Type B pancreatic cell (in vitro differentiated cells): ENCODE measurements around the gene SH2D4B. TPM values are rescaled to one million over a fixed set of nuclear protein-coding genes. Genes with fewer than 3 reads are reported as not detected.

Experiments
- DNase-seq: peaks from one replicate; pipeline ENCODE4 v3.0.0; 2021; ENCODE audit warnings: mixed read lengths; ENCODE audit not compliant: unreplicated experiment; ENCODE audit errors: extremely low spot score
- H3K27ac Mint-ChIP-seq: 2 replicates; pipeline ENCODE4 v1.8.0; 2021; ENCODE audit warnings: mild to moderate bottlenecking, mixed read lengths
- H3K27me3 Mint-ChIP-seq: 2 replicates; pipeline ENCODE4 v1.8.0; 2021; ENCODE audit warnings: mixed read lengths
- H3K36me3 Mint-ChIP-seq: 2 replicates; pipeline ENCODE4 v1.8.0; 2021; ENCODE audit warnings: mixed read lengths
- H3K4me1 Mint-ChIP-seq: one replicate; pipeline ENCODE4 v1.8.0; 2021; ENCODE audit warnings: mixed read lengths; ENCODE audit not compliant: unreplicated experiment
- H3K4me3 Mint-ChIP-seq: 2 replicates; pipeline ENCODE4 v1.8.0; 2021; ENCODE audit warnings: mild to moderate bottlenecking, mixed read lengths
- H3K9me3 Mint-ChIP-seq: 2 replicates; pipeline ENCODE4 v1.8.0; 2021; ENCODE audit warnings: mixed read lengths
- total RNA-seq: library from RNA; stranded (reverse); gene quantifications from 2 replicates; pipeline ENCODE4 v1.2.1, GENCODE V29; 2021; ENCODE audit warnings: low replicate concordance
- TF ChIP-seq, protein P1 (sequence below): fragments of 200-600 bp; sonication (generic); conservative IDR thresholded peaks from 2 replicates; pipeline ENCODE4 v1.5.0; 2021; ENCODE audit warnings: antibody characterized with exemption, mild to moderate bottlenecking

The SH2D4B gene
- total RNA-seq, 1 donor from 2014 or later, result 0.10 TPM

DNA sequence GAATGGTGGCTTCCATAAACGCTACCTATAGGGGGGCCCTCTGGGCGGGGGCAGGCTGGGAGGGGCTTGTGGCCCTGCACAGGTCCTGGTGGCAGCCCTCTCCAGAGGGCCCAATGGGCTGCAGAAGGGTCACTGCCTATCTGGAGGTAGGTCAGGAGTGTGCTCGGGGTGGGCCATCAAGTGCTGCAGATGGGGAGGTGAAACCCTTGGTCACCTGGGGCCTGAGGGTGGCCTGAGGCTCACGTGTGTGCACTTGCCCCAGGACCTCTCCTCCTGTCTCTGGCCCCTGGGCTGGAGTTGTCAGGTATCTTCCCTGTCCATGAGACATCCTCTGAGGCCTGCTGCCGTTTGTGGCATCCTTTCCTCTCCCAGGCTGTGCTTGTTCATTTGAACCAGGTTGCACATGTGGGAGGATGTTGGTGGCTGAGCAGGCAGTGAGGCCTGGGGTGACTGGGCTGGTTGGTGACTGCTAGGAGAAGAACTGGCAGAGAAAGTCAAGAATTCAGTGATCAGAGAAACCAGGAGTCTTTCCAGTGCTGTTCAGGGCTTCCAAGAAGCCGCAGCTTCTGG lies 21.1 kb upstream of the SH2D4B start:
- TF ChIP-seq, protein P1, sequence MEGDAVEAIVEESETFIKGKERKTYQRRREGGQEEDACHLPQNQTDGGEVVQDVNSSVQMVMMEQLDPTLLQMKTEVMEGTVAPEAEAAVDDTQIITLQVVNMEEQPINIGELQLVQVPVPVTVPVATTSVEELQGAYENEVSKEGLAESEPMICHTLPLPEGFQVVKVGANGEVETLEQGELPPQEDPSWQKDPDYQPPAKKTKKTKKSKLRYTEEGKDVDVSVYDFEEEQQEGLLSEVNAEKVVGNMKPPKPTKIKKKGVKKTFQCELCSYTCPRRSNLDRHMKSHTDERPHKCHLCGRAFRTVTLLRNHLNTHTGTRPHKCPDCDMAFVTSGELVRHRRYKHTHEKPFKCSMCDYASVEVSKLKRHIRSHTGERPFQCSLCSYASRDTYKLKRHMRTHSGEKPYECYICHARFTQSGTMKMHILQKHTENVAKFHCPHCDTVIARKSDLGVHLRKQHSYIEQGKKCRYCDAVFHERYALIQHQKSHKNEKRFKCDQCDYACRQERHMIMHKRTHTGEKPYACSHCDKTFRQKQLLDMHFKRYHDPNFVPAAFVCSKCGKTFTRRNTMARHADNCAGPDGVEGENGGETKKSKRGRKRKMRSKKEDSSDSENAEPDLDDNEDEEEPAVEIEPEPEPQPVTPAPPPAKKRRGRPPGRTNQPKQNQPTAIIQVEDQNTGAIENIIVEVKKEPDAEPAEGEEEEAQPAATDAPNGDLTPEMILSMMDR, result no peak
- no peaks in the 10 kb centered on the region for H3K27me3 Mint-ChIP-seq
- DNase-seq, result no peak
- no peak overlapping the region for H3K27ac Mint-ChIP-seq
- peaks cover 31% of the 10 kb centered on the region for H3K36me3 Mint-ChIP-seq
- no peak overlapping the region for H3K4me3 Mint-ChIP-seq
- no peaks in the 10 kb centered on the region for H3K9me3 Mint-ChIP-seq
- H3K4me1 Mint-ChIP-seq, result no peaks in the 10 kb centered on the region

DNA sequence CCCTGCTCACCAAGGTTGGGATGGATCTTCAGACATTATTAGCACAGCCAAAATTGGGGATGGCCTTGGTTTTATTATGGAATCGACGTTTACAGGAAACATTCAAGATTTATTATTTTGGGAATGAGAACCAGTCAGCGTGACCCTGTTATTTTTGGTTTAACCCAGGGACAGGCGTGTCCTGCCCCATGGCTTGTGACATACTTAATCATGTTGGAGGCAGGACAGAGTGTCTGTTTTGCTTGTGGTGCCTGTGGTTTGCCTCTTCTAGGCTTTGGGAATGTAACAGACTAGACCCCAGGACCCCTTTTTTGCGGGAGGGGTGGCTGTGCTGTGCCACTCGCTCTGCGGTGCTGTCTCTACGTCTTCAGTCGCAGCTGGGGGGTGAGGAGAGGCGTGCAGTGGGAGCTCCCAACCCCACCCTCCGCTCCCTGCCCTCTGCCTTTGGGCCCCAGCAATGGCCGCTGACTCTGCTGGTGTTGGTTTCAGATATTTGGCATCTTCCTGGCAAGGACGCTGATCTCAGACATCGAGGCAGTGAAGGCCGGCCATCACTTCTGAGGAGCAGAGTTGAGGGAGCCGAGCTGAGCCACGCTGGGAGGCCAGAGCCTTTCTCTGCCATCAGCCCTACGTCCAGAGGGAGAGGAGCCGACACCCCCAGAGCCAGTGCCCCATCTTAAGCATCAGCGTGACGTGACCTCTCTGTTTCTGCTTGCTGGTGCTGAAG lies 20.1 kb upstream of the SH2D4B start:
- H3K36me3 Mint-ChIP-seq, result peaks cover 21% of the 10 kb centered on the region
- H3K27ac Mint-ChIP-seq, result no peak overlapping the region
- no peaks in the 10 kb centered on the region for H3K27me3 Mint-ChIP-seq
- no peaks in the 10 kb centered on the region for H3K4me1 Mint-ChIP-seq
- TF ChIP-seq, protein P1, result no peak
- no peak for DNase-seq
- H3K4me3 Mint-ChIP-seq, result no peak overlapping the region
- no peaks in the 10 kb centered on the region for H3K9me3 Mint-ChIP-seq

GRCh38 chr10:80518143-80518806 lies 19.4 kb upstream of the SH2D4B start:
- Mint-ChIP-seq H3K36me3 (peaks cover 21% of the 10 kb centered on the region), H3K4me3 (no peak overlapping the region), H3K4me1 (no peaks in the 10 kb centered on the region), H3K27ac (no peak overlapping the region), H3K9me3 (no peaks in the 10 kb centered on the region), H3K27me3 (no peaks in the 10 kb centered on the region)
- no peak for DNase-seq
- TF ChIP-seq, protein P1, result no peak

GRCh38 chr10:80518807-80519360 lies 18.8 kb upstream of the SH2D4B start:
- Mint-ChIP-seq H3K27me3 (no peaks in the 10 kb centered on the region), H3K4me1 (no peaks in the 10 kb centered on the region), H3K9me3 (no peaks in the 10 kb centered on the region), H3K4me3 (no peak overlapping the region), H3K36me3 (peaks cover 21% of the 10 kb centered on the region), H3K27ac (no peak overlapping the region)
- no peak for DNase-seq
- TF ChIP-seq, protein P1, result no peak

GRCh38 chr10:80519936-80520650 lies 17.6 kb upstream of the SH2D4B start:
- H3K36me3 Mint-ChIP-seq, result peaks cover 13% of the 10 kb centered on the region

More at GRCh38 chr10:80519936-80520650, 17.6 kb upstream of the SH2D4B start:
- Mint-ChIP-seq H3K27me3 (no peaks in the 10 kb centered on the region), H3K4me3 (no peak overlapping the region), H3K27ac (no peak overlapping the region), H3K9me3 (no peaks in the 10 kb centered on the region), H3K4me1 (no peaks in the 10 kb centered on the region)
- no peak for DNase-seq
- TF ChIP-seq, protein P1, result no peak
